Trophoblast cell (in vitro differentiated cells and primary cell): Measurements from ENCODE around the gene ATP8A1.

Source experiments
- DNase-seq, 2 donors: peaks; one replicate each; pipeline ENCODE4 v3.0.0-alpha.2; 2016
- H2AFZ ChIP-seq: 2 replicates; pipeline ENCODE4 v1.6.1; 2013; ENCODE audit warnings: low read length, moderate library complexity, mild to moderate bottlenecking; ENCODE audit not compliant: insufficient read depth, poor library complexity
- H2AK5ac ChIP-seq: 2 replicates; pipeline ENCODE4 v1.6.1; 2013; ENCODE audit warnings: mild to moderate bottlenecking, low read length
- H2BK120ac ChIP-seq: 2 replicates; pipeline ENCODE4 v1.6.1; 2013; ENCODE audit warnings: low read length, mild to moderate bottlenecking, moderate library complexity; ENCODE audit not compliant: insufficient read depth, poor library complexity
- H2BK12ac ChIP-seq: 2 replicates; pipeline ENCODE4 v1.6.1; 2013; ENCODE audit warnings: mild to moderate bottlenecking, low read length, moderate library complexity
- H2BK5ac ChIP-seq: 2 replicates; pipeline ENCODE4 v1.6.1; 2013; ENCODE audit warnings: low read length, low read depth, moderate library complexity, mild to moderate bottlenecking; ENCODE audit not compliant: poor library complexity
- H3K14ac ChIP-seq: 2 replicates; pipeline ENCODE4 v1.6.1; 2013; ENCODE audit warnings: mild to moderate bottlenecking, low read length
- H3K18ac ChIP-seq: 2 replicates; pipeline ENCODE4 v1.6.1; 2013; ENCODE audit warnings: mild to moderate bottlenecking, low read length
- H3K23ac ChIP-seq: 2 replicates; pipeline ENCODE4 v1.6.1; 2013; ENCODE audit warnings: low read length
- H3K27ac ChIP-seq: 2 replicates; pipeline ENCODE4 v1.5.1; 2013; ENCODE audit warnings: low read depth, mild to moderate bottlenecking, inconsistent platforms, low read length, moderate library complexity
- H3K27me3 ChIP-seq: 2 replicates; pipeline ENCODE4 v1.6.1; 2013; ENCODE audit warnings: inconsistent platforms, mild to moderate bottlenecking, low read length, moderate library complexity; ENCODE audit not compliant: insufficient read depth
- H3K36me3 ChIP-seq, 2 experiments: 1 replicate in 1 of 2; 2 replicates in 1 of 2; pipeline ENCODE4 v1.6.1; 2013; ENCODE audit warnings: low read length in 2 of 2, mild to moderate bottlenecking in 2 of 2, moderate library complexity in 1 of 2; ENCODE audit not compliant: insufficient read depth in 2 of 2, control insufficient read depth in 1 of 2
- H3K4ac ChIP-seq: 2 replicates; pipeline ENCODE4 v1.6.1; 2013; ENCODE audit warnings: low read depth, mild to moderate bottlenecking, low read length, moderate library complexity
- H3K4me1 ChIP-seq, 2 experiments: 1 replicate in 1 of 2; 2 replicates in 1 of 2; pipeline ENCODE4 v1.6.1; 2013; ENCODE audit warnings: low read length in 2 of 2, mild to moderate bottlenecking in 2 of 2, moderate library complexity in 1 of 2; ENCODE audit not compliant: insufficient read depth in 2 of 2, control insufficient read depth in 1 of 2
- H3K4me2 ChIP-seq: 2 replicates; pipeline ENCODE4 v1.6.1; 2013; ENCODE audit warnings: inconsistent platforms, mild to moderate bottlenecking, low read length, moderate library complexity
- H3K4me3 ChIP-seq: 2 replicates; pipeline ENCODE4 v1.5.1; 2013; ENCODE audit warnings: mild to moderate bottlenecking, low read depth, low read length, inconsistent platforms
- H3K79me1 ChIP-seq: one replicate; pipeline ENCODE4 v1.6.1; 2013; ENCODE audit warnings: low read length
- H3K79me2 ChIP-seq: 2 replicates; pipeline ENCODE4 v1.6.1; 2013; ENCODE audit warnings: low read length, mild to moderate bottlenecking; ENCODE audit not compliant: control insufficient read depth, insufficient read depth, poor library complexity
- H3K9ac ChIP-seq: 2 replicates; pipeline ENCODE4 v1.6.1; 2013; ENCODE audit warnings: mild to moderate bottlenecking, low read length
- H3K9me3 ChIP-seq: 2 replicates; pipeline ENCODE4 v1.6.1; 2013; ENCODE audit warnings: low read depth, mild to moderate bottlenecking, control low read depth, inconsistent platforms, low read length; ENCODE audit not compliant: insufficient read depth
- H4K12ac ChIP-seq: 2 replicates; pipeline ENCODE4 v1.6.1; 2013; ENCODE audit warnings: low read depth, mild to moderate bottlenecking, low read length, moderate library complexity
- H4K8ac ChIP-seq: 2 replicates; pipeline ENCODE4 v1.6.1; 2013; ENCODE audit warnings: low read depth, mild to moderate bottlenecking, low read length, moderate library complexity
- H4K91ac ChIP-seq: one replicate; pipeline ENCODE4 v1.6.1; 2013; ENCODE audit warnings: low read depth, mild to moderate bottlenecking, low read length, moderate library complexity
- WGBS: extraction: QIAGEN DNeasy Blood & Tissue Kit; methylation state at CpG from one replicate; pipeline ENCODE4 v1.1.7; 2013; ENCODE audit warnings: missing lambda C conversion rate; ENCODE audit not compliant: insufficient read length, insufficient coverage; ENCODE audit errors: extremely low coverage; 5-methylcytosine and 5-hydroxymethylcytosine counted together

The ATP8A1 gene

GRCh38 chr4:42412251-42412650 is 244.7 kb downstream of the ATP8A1 start:
- no CpG with 5 or more reads among the region's 2 CpGs for WGBS
- Histone ChIP-seq H3K23ac (no peak overlapping the region), H2BK5ac (no peak overlapping the region), H3K4me3 (no peak overlapping the region), H3K9ac (no peak overlapping the region), H2AK5ac (no peak overlapping the region), H3K79me1 (no peaks in the 10 kb centered on the region), H3K4me1 (peaks cover 0 to 3% of the 10 kb centered on the region in 2 experiments), H4K8ac (no peak overlapping the region), H2BK12ac (no peak overlapping the region), H2AFZ (no peak overlapping the region), H2BK120ac (no peak overlapping the region), H3K27ac (no peak overlapping the region), H3K27me3 (no peaks in the 10 kb centered on the region), H4K12ac (no peak overlapping the region), H4K91ac (no peak overlapping the region), H3K36me3 (no peaks in the 10 kb centered on the region), H3K14ac (no peak overlapping the region), H3K9me3 (no peaks in the 10 kb centered on the region), H3K4ac (no peak overlapping the region), H3K79me2 (no peaks in the 10 kb centered on the region), H3K4me2 (no peak overlapping the region), H3K18ac (no peak overlapping the region)
- DNase-seq: peak in 1 of 2 donors; percentile 23

GRCh38 chr4:42411803-42412202 is 245.1 kb downstream of the ATP8A1 start:
- no peak overlapping the region for H3K18ac ChIP-seq
- no peaks in the 10 kb centered on the region for H3K27me3 ChIP-seq
- no peak overlapping the region for H3K4ac ChIP-seq
- H3K14ac ChIP-seq: no peak overlapping the region
- H4K12ac ChIP-seq: no peak overlapping the region
- DNase-seq: no peak
- no peak overlapping the region for H3K4me2 ChIP-seq
- H3K79me2 ChIP-seq: no peaks in the 10 kb centered on the region
- no peak overlapping the region for H3K27ac ChIP-seq
- H2AK5ac ChIP-seq: no peak overlapping the region
- peaks cover 0 to 3% of the 10 kb centered on the region in 2 experiments for H3K4me1 ChIP-seq
- no peaks in the 10 kb centered on the region for H3K9me3 ChIP-seq
- H3K36me3 ChIP-seq: no peaks in the 10 kb centered on the region
- WGBS: no CpG with 5 or more reads among the region's 4 CpGs
- no peak overlapping the region for H3K23ac ChIP-seq
- no peak overlapping the region for H3K9ac ChIP-seq
- no peak overlapping the region for H2BK5ac ChIP-seq
- no peak overlapping the region for H3K4me3 ChIP-seq
- no peak overlapping the region for H4K91ac ChIP-seq
- no peak overlapping the region for H4K8ac ChIP-seq
- H2BK12ac ChIP-seq: no peak overlapping the region
- no peak overlapping the region for H2AFZ ChIP-seq
- no peaks in the 10 kb centered on the region for H3K79me1 ChIP-seq
- no peak overlapping the region for H2BK120ac ChIP-seq

DNA sequence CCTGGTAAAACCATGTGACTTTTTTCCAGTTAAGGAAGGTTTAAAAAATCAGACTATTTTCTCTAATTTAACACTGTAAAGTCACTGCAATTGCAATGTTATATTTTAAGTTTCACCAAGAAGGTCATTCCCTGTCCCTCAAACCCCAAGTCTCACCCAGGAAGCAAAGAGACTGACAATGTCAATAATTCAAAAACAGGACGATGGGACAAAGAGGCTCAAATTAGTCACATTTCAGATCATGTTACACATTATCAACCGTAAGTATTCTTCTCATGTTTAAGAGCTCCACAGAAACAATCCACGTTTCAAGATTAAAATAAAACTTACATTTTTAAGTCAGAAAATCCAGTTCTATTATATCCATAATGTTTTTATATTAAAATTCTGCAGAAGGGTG is 246.5 kb downstream of the ATP8A1 start:
- H3K14ac ChIP-seq: no peak overlapping the region
- H3K23ac ChIP-seq: no peak overlapping the region
- no peak overlapping the region for H2AK5ac ChIP-seq
- H3K9me3 ChIP-seq: no peaks in the 10 kb centered on the region
- no CpG with 5 or more reads among the region's 3 CpGs for WGBS
- H3K27ac ChIP-seq: no peak overlapping the region
- no peaks in the 10 kb centered on the region for H3K79me2 ChIP-seq
- H3K36me3 ChIP-seq: no peaks in the 10 kb centered on the region
- H3K9ac ChIP-seq: no peak overlapping the region
- no peak overlapping the region for H3K18ac ChIP-seq
- H3K4me1 ChIP-seq: peaks cover 0 to 3% of the 10 kb centered on the region in 2 experiments
- no peak overlapping the region for H2AFZ ChIP-seq
- no peak overlapping the region for H3K4me3 ChIP-seq
- no peak overlapping the region for H4K12ac ChIP-seq
- no peak overlapping the region for H2BK12ac ChIP-seq
- no peak for DNase-seq
- no peak overlapping the region for H2BK5ac ChIP-seq
- no peak overlapping the region for H4K91ac ChIP-seq
- H2BK120ac ChIP-seq: no peak overlapping the region
- no peaks in the 10 kb centered on the region for H3K27me3 ChIP-seq
- no peak overlapping the region for H3K4me2 ChIP-seq
- H4K8ac ChIP-seq: no peak overlapping the region
- H3K79me1 ChIP-seq: no peaks in the 10 kb centered on the region
- H3K4ac ChIP-seq: no peak overlapping the region

GRCh38 chr4:42404001-42404400 is 252.9 kb downstream of the ATP8A1 start:
- Histone ChIP-seq H3K79me1 (no peaks in the 10 kb centered on the region), H3K4ac (no peak overlapping the region), H2AK5ac (no peak overlapping the region), H3K23ac (no peak overlapping the region), H3K14ac (no peak overlapping the region), H2BK12ac (no peak overlapping the region), H2BK5ac (no peak overlapping the region), H4K8ac (no peak overlapping the region), H3K18ac (no peak overlapping the region), H3K9ac (no peak overlapping the region), H4K91ac (no peak overlapping the region), H3K4me2 (no peak overlapping the region), H2AFZ (no peak overlapping the region), H2BK120ac (no peak overlapping the region), H3K4me3 (no peak overlapping the region), H3K9me3 (no peaks in the 10 kb centered on the region), H3K79me2 (no peaks in the 10 kb centered on the region), H3K36me3 (no peaks in the 10 kb centered on the region), H3K4me1 (peaks cover 0 to 2% of the 10 kb centered on the region in 2 experiments), H3K27ac (no peak overlapping the region), H3K27me3 (peaks cover 15% of the 10 kb centered on the region), H4K12ac (no peak overlapping the region)
- no CpG with 5 or more reads among the region's 6 CpGs for whole genome bisulfite sequencing
- DNase-seq: no peak
